Spleen (tissue), 7 donors: ENCODE measurements around the gene DDR1.

ENCODE experiments used
- CTCF ChIP-seq, 11 experiments: fragments of 200-600 bp in 7 of 11; fragments of 450-650 bp in 4 of 11; sonication (generic) in 4 of 11; IDR thresholded peaks in 8 of 11; conservative IDR thresholded peaks in 3 of 11; 1 replicate in 7 of 11; 2 replicates in 4 of 11; pipeline versions ENCODE4 v1.4.0 to v1.8.0; 2016 to 2021; ENCODE audit warnings: antibody characterized with exemption in 11 of 11, inconsistent platforms in 4 of 11, mild to moderate bottlenecking in 1 of 11
- POLR2A ChIP-seq, 3 donors: fragments of 450-650 bp; IDR thresholded peaks; one replicate each; pipeline ENCODE4 v1.5.1; 2017; ENCODE audit warnings: antibody characterized with exemption in 3 of 3, mild to moderate bottlenecking in 1 of 3
- donor health status: DM: no; HTN: no; CAD: no; lungs with moderate emphysema.
- donor health status: DM: no; HTN: no; CAD: no.
- donor health status: DM: no; HTN: no; CAD: no.

- no peak for TF ChIP-seq CTCF (IDR thresholded peaks at IDR 0.05 in 8 of 11, conservative IDR thresholded peaks at IDR 0.05 in 3 of 11)
- no peak for TF ChIP-seq POLR2A (IDR thresholded peaks at IDR 0.05)
Measured at GRCh38 chr6:30900863-30901417, 16.6 kb downstream of the DDR1 start.
